ENCODE data around the gene SPDYC.
"Not testable (repeated sequence)": the region's sequence is repeated elsewhere in the genome, so short reads cannot be mapped to it uniquely, and the experiment has no call there.

The SPDYC gene

DNA sequence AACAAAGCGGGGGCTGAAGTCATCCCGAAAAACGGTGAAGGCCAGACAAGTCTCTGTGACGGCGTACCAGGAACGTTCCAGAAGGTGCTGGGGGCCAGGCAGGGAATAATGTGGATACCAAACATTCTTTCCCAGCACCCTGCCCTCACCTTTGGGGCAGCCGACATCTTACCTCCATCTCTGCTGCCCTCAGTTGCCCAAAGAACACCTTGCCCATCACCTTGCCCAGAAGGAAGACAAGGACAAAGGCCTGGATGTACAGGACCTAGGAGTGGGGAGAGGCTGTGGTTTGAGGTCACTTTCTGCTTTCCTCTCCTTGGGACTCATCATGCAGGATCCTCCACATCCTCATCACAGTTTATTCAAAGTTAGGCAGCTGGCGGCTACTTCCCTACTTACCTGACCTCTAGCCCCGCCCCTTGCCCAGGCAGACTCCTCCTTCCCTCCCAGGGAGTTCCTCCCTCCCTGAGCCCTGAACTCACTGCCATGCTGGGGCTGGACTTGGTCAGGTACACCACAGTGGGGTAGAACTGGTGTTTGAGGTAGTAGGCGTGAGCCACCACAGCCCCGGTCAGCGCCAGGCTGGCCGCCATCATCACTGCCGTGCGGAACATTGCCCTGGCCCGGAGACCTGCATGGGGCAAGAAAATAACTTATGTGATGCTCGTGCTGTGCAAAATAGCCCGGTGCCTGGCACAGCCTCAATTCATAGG, 36.9 kb upstream of the SPDYC start:
- in situ Hi-C loops (cut with HindIII; ENCODE audit: low pct_ligation_motif_present, low pct_unique_long_range_greater_than_20kb, low sequenced_read_pairs) = no loop called here
- no peak for DNase-seq

- DNase-seq = no peak
- in situ Hi-C loops (cut with HindIII; ENCODE audit: low pct_ligation_motif_present, low pct_unique_long_range_greater_than_20kb, low sequenced_read_pairs) = no loop called here
Observed at GRCh38 chr11:65133724-65134123, 36.3 kb upstream of the SPDYC start.

- peak; percentile 79 for DNase-seq
- in situ Hi-C loops (cut with HindIII; ENCODE audit: low pct_ligation_motif_present, low pct_unique_long_range_greater_than_20kb, low sequenced_read_pairs) = no loop called here
Observed at GRCh38 chr11:65134240-65134951, 35.6 kb upstream of the SPDYC start, which contains the start of gene SYVN1. Gene SYVN1, minus strand, starts transcription at chr11:65134519. Its CDS starts 918 bp downstream, at chr11:65133601.

- in situ Hi-C loops (cut with HindIII; ENCODE audit: low pct_ligation_motif_present, low pct_unique_long_range_greater_than_20kb, low sequenced_read_pairs) = no loop called here
- DNase-seq = peak; percentile 94
Observed at GRCh38 chr11:65134952-65135632, 34.9 kb upstream of the SPDYC start.

DNA sequence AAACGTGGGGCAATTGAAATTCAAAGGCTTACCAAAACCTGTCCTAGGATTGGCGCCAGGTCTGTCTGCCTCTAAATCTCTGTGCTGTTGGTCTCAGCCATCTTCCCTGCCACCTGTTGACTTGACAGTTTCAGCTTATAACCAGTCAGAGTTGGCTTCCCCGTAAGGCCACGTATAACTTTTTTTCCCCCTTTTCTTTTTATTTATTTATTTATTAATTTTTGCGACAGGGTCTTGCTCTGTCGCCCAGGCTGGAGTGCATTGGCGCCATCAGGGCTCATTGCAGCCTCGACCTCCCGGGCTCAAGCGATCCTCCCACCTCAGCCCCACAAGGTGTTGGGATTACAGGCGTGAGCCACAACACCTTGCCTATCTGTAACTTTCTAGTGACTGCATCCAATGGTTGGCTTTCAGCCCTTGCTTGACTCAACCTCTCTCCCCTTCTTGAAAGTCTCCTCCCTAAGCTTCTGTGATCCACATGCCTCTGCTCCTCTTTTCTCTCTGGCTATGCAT, 34.3 kb upstream of the SPDYC start:
- DNase-seq = no peak
- in situ Hi-C loops (cut with HindIII; ENCODE audit: low pct_ligation_motif_present, low pct_unique_long_range_greater_than_20kb, low sequenced_read_pairs) = no loop called here

GRCh38 chr11:65136515-65137096, 33.4 kb upstream of the SPDYC start:
- in situ Hi-C loops (cut with HindIII; ENCODE audit: low pct_ligation_motif_present, low pct_unique_long_range_greater_than_20kb, low sequenced_read_pairs) = no loop called here

GRCh38 chr11:65141896-65142494, 28.0 kb upstream of the SPDYC start:
- in situ Hi-C loops (cut with HindIII; ENCODE audit: low pct_ligation_motif_present, low pct_unique_long_range_greater_than_20kb, low sequenced_read_pairs) = no loop called here
- no peak for DNase-seq

More at GRCh38 chr11:65136515-65137096, 33.4 kb upstream of the SPDYC start:
- no peak for DNase-seq

- in situ Hi-C loops (cut with HindIII; ENCODE audit: low pct_ligation_motif_present, low pct_unique_long_range_greater_than_20kb, low sequenced_read_pairs) = no loop called here
- DNase-seq = no peak
Observed at GRCh38 chr11:65147352-65148075, 22.5 kb upstream of the SPDYC start.

- in situ Hi-C loops (cut with HindIII; ENCODE audit: low pct_ligation_motif_present, low pct_unique_long_range_greater_than_20kb, low sequenced_read_pairs) = no loop called here
- DNase-seq = no peak
Observed at GRCh38 chr11:65148657-65149056, 21.4 kb upstream of the SPDYC start.

- DNase-seq; in situ Hi-C loops (cut with HindIII; ENCODE audit: low pct_ligation_motif_present, low pct_unique_long_range_greater_than_20kb, low sequenced_read_pairs): not testable (repeated sequence)
Observed at GRCh38 chr11:65150131-65150508, 19.9 kb upstream of the SPDYC start.

DNA sequence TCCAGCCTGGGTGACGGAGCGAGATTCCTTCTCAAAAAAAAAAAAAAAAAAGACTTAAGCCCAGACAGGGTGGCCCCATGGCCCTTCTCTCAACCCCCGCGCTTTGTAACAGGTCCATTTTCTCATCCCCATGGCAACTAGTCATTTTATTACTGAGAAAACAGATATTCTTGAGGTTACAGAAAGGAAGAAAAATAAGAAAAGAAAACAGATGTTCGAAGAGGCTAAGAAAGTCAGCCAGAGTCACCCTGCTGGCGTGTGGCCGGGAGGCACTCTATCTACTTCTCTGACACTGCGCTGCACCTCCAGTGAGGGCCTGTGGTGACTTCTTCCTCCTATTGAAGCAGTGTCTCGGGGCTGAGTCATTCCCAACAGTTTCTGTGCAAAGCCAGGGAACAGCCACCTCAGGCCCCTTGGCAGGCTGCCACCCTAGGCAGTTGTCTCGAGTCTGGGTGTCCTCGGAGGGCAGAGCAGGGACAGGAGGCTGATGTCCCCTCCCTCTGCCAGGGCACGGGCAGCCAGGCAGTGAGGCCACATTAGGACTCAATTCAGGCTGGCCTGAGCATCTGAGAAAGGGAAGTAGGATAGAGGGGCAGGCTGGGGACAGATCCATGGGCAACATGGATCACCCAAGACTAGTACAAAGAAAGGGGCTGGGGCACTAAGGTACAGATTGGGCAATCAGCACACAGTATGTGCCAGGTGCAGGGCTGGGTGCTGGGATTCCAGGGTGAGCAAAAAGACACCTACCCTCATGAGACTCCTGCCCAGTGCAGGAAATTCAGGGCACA, 19.3 kb upstream of the SPDYC start:
- peak; percentile 78 for DNase-seq
- in situ Hi-C loops (cut with HindIII; ENCODE audit: low pct_ligation_motif_present, low pct_unique_long_range_greater_than_20kb, low sequenced_read_pairs) = no loop called here

DNA sequence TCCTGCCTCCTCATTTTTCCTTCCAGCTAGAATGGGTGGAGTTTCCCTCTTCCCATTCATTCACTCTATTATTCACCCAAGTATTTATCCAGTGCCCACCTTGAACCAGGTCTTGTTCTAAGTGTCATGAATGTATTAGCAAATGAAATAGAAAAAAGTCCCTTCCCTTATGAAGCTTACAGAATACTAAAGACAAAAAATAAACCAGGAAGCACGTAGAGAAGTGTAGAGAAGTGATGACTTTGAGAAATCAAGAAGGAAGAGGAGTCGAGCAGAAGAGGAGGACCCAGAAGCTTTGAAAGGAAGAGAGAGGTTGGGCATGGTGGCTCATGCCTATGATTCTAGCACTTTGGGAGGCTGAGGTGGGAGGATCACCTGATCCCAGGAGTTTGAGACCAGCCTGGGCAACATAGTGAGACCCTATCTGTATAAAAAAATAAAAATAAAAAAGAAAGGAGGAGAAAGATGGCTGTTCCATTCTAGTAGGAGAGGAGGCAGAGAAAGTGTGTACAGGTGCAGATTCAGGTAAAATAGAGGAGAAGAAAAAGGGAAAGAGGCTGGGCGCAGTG, 18.6 kb upstream of the SPDYC start:
- in situ Hi-C loops (cut with HindIII; ENCODE audit: low pct_ligation_motif_present, low pct_unique_long_range_greater_than_20kb, low sequenced_read_pairs) = no loop called here

DNA sequence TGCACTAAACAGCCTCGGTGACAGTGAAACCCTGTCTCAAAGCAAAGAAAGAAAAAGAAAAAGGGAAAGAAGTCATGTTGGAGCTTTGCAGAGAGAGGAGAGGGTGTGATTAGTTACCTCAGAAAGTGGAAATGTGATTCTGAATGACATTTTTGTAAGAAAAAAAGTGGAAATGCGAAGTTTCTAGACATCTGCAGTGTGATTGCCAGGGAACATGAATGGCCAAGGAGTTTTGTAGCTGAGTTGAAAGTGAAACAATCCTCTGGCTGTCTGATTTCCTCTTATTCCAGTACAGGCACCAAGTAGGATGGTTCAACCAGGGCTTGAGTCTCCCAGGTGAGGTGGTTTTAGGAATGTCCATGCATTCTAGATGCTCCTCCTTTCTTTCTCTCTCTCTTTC, 17.9 kb upstream of the SPDYC start:
- in situ Hi-C loops (cut with HindIII; ENCODE audit: low pct_ligation_motif_present, low pct_unique_long_range_greater_than_20kb, low sequenced_read_pairs) = no loop called here
- DNase-seq = no peak

More for the DNA sequence above, 18.6 kb upstream of the SPDYC start:
- no peak for DNase-seq

DNA sequence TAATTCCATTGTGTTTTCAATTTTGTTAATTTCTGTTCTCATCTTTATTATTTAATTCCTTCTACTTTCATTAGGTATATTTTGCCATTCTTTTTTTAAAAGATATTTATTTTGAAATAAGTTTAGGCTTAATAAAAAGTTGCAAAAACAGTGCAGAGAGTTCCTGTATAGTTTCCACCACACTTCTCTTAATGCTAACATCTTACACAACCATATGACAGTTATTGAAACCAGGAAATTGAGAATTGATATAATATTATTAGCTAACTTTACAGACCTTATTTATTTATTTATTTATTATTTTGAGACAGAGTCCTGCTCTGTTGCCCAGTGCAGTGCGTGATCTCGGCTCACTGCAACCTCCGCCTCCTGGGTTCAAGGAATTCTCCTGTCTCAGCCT, 13.8 kb upstream of the SPDYC start:
- in situ Hi-C loops (cut with HindIII; ENCODE audit: low pct_ligation_motif_present, low pct_unique_long_range_greater_than_20kb, low sequenced_read_pairs) = no loop called here
- DNase-seq = no peak

GRCh38 chr11:65156926-65157325, 13.1 kb upstream of the SPDYC start:
- no peak for DNase-seq
- in situ Hi-C loops (cut with HindIII; ENCODE audit: low pct_ligation_motif_present, low pct_unique_long_range_greater_than_20kb, low sequenced_read_pairs) = no loop called here

DNA sequence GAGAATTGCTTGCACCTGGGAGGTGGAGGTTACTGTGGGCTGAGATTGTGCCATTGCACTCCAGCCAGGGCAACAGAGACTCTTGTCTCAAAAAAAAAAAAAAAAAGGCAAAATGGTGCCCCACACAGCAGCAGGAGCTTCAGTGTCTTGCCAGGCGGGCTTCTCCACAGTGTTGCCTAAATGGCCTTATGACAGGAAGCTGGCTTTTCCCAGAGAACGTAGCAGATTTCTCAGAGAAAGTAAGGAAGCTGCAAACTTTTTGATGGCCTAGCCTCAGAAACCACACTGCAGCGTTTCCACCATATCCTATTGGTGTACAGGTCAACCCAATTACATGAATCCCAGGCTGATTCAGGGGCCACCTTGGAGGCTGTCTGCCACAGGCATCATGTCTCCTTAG, 12.7 kb upstream of the SPDYC start:
- DNase-seq = no peak
- in situ Hi-C loops (cut with HindIII; ENCODE audit: low pct_ligation_motif_present, low pct_unique_long_range_greater_than_20kb, low sequenced_read_pairs) = no loop called here

- no peak for DNase-seq
- in situ Hi-C loops (cut with HindIII; ENCODE audit: low pct_ligation_motif_present, low pct_unique_long_range_greater_than_20kb, low sequenced_read_pairs) = no loop called here
Observed at GRCh38 chr11:65159012-65159411, 11.0 kb upstream of the SPDYC start.
